ENCODE data around the gene GCDH.

DNA sequence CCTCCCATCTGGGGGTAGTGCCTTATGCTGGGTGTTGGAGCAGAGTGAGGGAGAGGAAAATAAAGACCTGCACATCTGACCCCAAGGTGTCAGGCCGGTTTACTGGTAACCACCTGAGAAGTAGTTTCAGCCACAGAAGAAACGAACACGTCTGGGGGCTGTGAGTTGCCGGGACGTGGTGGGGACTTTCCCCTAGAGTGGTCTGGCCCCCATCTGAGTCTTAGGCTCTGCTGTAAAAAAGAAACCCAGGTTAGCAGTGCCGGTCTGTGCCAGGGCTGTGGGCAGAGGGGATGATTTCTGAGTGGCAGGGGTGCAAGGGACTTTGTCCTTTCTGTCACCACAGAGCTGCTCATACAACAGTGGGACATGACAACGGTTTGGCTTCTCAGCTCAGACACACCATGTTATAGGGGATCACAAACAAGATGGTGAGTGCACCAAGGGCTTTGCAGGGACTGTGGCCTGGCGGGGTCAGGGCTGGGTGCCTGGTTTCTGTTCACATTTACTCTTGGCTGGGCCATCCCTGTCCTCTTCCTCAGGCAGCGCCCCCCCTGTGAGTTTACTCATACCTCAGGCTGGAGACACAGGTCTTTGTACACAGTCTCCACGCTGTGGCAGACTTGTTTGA is 9.0 kb downstream of the GCDH start:
- TF ChIP-seq EP300 (IDR thresholded peaks at IDR 0.05; ENCODE audit: borderline replicate concordance in 1 of 2, low read depth in 2 of 2, low read length in 2 of 2): no peak
- no peak for TF ChIP-seq CEBPB (IDR thresholded peaks at IDR 0.05; ENCODE audit: low read depth, low read length)
- TF ChIP-seq, protein P1, sequence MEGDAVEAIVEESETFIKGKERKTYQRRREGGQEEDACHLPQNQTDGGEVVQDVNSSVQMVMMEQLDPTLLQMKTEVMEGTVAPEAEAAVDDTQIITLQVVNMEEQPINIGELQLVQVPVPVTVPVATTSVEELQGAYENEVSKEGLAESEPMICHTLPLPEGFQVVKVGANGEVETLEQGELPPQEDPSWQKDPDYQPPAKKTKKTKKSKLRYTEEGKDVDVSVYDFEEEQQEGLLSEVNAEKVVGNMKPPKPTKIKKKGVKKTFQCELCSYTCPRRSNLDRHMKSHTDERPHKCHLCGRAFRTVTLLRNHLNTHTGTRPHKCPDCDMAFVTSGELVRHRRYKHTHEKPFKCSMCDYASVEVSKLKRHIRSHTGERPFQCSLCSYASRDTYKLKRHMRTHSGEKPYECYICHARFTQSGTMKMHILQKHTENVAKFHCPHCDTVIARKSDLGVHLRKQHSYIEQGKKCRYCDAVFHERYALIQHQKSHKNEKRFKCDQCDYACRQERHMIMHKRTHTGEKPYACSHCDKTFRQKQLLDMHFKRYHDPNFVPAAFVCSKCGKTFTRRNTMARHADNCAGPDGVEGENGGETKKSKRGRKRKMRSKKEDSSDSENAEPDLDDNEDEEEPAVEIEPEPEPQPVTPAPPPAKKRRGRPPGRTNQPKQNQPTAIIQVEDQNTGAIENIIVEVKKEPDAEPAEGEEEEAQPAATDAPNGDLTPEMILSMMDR (IDR thresholded peaks at IDR 0.05; ENCODE audit: control extremely low read depth in 1 of 3, insufficient read depth in 1 of 3, low read depth in 1 of 3, low read length in 3 of 3): no peak
- TF ChIP-seq EZH2 (IDR thresholded peaks at IDR 0.05; ENCODE audit: low read depth, low read length, severe bottlenecking): no peak
- no peak for TF ChIP-seq POLR2A (IDR thresholded peaks at IDR 0.05; ENCODE audit: control extremely low read depth in 1 of 2, low read depth in 2 of 2, low read length in 2 of 2)
- no peak for TF ChIP-seq TCF12 (IDR thresholded peaks at IDR 0.05; ENCODE audit: low read depth, low read length)
- no peak for TF ChIP-seq RXRA (IDR thresholded peaks at IDR 0.05; ENCODE audit: insufficient read depth, low read depth, low read length)
- TF ChIP-seq RAD21 (IDR thresholded peaks at IDR 0.05 in 1 of 2, conservative IDR thresholded peaks at IDR 0.05 in 1 of 2; ENCODE audit: low read depth in 2 of 2, low read length in 2 of 2): no peak
- no peak for TF ChIP-seq RFX5 (IDR thresholded peaks at IDR 0.05; ENCODE audit: borderline replicate concordance, low read depth, low read length)
- no peak for TF ChIP-seq RBBP5 (IDR thresholded peaks at IDR 0.05; ENCODE audit: borderline replicate concordance, low read depth, low read length)
- TF ChIP-seq, protein P2, sequence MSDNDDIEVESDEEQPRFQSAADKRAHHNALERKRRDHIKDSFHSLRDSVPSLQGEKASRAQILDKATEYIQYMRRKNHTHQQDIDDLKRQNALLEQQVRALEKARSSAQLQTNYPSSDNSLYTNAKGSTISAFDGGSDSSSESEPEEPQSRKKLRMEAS (IDR thresholded peaks at IDR 0.05): no peak
- TF ChIP-seq, protein P3, sequence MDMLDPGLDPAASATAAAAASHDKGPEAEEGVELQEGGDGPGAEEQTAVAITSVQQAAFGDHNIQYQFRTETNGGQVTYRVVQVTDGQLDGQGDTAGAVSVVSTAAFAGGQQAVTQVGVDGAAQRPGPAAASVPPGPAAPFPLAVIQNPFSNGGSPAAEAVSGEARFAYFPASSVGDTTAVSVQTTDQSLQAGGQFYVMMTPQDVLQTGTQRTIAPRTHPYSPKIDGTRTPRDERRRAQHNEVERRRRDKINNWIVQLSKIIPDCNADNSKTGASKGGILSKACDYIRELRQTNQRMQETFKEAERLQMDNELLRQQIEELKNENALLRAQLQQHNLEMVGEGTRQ (IDR thresholded peaks at IDR 0.05; ENCODE audit: low read length): no peak
- TF ChIP-seq POLR2AphosphoS5 (IDR thresholded peaks at IDR 0.05; ENCODE audit: low read depth, low read length): no peak
- TF ChIP-seq, protein P4, sequence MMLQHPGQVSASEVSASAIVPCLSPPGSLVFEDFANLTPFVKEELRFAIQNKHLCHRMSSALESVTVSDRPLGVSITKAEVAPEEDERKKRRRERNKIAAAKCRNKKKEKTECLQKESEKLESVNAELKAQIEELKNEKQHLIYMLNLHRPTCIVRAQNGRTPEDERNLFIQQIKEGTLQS (IDR thresholded peaks at IDR 0.05; ENCODE audit: insufficient read depth, low read depth, low read length): no peak
